GM18907 (cell line): ENCODE measurements around the gene CDH22.

Experiments
- ATAC-seq: cut with Tn5 transposase; IDR thresholded peaks from one replicate; pipeline ENCODE4 v1.9.1; 2021; ENCODE audit warnings: mild to moderate bottlenecking, moderate library complexity; ENCODE audit not compliant: unreplicated experiment

Gene CDH22, protein sequence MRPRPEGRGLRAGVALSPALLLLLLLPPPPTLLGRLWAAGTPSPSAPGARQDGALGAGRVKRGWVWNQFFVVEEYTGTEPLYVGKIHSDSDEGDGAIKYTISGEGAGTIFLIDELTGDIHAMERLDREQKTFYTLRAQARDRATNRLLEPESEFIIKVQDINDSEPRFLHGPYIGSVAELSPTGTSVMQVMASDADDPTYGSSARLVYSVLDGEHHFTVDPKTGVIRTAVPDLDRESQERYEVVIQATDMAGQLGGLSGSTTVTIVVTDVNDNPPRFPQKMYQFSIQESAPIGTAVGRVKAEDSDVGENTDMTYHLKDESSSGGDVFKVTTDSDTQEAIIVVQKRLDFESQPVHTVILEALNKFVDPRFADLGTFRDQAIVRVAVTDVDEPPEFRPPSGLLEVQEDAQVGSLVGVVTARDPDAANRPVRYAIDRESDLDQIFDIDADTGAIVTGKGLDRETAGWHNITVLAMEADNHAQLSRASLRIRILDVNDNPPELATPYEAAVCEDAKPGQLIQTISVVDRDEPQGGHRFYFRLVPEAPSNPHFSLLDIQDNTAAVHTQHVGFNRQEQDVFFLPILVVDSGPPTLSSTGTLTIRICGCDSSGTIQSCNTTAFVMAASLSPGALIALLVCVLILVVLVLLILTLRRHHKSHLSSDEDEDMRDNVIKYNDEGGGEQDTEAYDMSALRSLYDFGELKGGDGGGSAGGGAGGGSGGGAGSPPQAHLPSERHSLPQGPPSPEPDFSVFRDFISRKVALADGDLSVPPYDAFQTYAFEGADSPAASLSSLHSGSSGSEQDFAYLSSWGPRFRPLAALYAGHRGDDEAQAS

DNA sequence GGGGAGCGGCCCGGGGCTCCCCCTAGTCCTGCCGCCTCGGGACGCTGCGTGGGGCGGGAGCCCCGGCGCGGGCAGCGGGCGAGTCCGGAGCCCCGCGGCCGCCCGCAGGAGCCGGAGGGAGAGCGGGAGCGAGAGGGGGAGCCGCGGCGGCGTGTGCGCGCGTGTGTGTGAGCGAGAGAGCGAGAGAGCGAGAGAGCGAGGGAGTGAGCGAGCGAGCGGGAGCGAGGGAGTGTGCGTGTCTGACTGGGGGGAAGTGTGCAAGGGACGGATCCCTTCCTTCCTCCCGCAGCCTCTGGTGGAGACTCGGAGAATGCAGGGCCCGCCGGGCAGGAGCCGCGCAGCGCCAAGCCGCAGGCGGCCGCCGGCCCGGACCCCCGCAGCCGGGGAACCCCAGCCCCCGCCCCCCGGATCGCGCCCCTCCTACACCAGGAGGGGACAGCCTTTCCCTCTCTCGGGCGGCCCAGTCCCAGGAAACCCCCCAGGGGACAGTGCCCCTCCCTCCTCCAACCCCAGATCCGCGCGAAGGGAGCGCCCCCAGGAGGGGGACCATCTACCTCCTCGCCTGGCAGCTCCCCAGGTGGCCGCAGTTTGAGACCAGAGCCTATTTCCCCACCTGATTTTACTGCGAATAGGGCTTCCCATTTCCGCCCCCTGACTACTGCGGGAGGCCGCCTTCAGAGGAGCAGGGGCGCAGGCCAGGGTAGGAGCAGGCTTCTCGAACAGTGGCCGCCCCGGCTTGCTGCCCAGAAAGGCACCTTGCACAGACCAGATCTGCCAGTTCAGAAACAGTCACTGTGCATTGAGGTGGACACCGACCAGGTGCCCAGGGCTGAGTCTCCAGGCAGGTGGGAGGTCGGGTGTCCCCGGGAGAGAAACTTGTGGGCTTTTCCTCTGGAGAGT is at the start of gene CDH22:
TSS of gene CDH22 (minus strand) at position 241 of the 900 bp plus-strand sequence. CDS start 57,204 bp downstream, outside the sequence.
- no peak for ATAC-seq

DNA sequence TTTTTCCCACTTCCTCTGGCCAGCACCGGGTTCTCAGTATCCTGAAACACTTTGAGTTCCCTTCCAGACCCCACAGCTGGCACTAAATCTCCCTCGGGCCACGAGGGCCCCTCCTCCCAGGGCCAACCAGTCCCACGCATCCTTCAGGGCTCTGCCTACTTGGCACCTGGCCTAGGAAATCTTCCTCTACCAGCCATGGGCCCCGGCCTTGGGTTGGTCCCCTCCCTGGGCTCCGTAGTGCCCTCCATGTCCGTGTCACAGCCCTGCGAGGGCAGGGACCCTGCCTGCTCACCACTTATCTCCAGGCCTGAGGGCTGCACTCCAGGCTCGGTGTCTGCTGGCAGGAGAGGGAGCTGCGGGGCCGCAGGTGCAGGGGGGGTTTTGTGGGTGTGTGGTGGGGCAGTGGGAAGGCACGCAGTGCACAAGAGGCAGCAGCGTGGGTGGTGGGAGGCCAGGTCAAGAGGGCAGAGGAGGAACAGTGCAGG is 48.8 kb upstream of the CDH22 start:
- ATAC-seq, result no peak

DNA sequence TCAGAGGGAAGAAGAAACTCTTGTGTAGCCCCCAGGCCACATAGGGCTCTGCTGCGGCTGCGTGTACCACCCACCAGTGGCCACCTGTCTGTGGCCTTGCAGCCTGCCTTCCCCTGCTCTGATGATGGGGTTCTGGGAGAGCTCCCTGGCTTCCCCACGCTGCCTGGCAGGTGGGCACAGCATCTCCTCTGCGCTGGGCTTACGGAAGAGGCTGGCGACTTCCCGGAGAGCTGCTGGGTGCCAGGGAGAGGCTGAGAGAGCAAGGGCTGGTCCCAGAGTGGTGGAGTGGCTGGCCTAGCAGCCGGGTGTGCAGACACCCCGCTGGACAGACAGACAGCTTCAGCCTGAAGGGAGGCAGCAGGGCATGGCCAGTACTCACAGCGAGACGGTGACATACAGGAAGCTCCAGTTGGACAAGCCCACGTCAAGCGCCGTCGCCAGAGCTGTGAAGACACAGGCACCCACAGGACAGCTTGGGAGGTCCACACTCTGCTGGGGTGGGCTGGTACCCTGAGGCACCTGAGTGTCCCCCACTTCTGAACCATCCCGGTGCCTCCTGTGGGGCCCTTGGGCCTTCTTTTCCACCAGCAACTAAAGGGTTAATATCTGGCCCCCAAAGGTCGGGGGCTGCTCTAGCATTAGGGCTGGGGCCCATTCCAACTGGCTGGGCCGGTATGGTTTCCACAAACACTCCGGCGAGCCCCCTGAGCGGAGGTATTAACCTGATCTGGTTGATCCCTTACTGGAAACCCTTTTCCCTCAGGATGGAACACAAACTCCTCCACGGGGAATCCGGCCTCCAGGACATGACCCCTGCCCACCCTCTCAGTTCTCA is 48.1 kb upstream of the CDH22 start:
- ATAC-seq, result no peak

DNA sequence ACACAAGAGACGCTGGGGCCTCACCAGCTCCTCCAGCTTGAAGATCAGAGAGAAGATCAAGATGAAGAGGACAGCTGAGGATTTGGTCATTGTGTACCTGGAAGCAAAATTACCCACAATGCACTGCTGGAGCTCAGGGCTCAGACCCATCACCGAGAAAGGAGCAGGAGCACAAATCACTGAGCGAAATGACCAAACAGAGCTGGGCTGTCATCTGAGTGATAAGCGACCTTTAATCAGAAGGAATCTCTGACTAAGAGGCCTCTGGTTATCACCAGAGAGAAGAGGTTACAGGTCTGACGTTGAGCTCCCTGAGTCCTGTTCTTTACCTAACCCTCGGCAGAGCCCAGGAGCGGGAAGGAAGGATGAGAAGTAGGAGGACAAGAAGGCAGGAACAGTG is 47.5 kb upstream of the CDH22 start:
- no peak for ATAC-seq

DNA sequence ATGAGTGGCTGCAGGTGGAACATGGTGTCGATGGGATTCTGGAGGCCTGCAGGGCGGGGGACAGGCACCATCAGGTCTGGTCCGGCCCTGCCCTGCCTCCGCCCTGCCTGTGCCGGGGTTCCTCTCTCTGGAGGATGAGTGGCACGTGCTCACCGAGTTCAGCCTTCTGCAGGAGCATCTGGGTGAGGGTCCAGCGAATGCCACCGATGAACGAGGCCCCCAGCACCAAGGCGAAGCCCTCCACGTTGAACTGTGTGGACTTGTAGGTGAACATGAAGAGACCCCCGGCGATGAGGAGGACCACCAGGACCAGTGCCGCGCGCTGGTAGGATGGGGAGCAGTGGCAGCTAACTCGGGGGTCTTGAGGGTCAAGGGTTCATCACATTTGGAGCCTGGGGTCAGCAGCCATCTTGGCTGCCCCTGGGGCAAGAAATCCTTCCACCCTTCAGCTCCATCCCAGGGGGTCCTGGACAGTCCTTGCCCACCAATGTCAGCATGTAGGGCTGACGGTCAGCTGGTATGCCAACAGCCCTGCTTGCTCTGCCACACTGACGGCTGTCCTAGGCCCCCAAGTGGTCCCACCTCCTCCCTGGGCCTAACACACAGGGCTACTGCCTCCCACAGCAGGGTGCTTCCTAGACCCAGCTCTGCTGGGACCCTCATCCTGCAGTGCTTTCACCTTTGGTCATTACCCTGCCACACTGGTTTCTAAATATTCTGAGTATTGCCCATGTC is 46.8 kb upstream of the CDH22 start:
- ATAC-seq, result no peak

DNA sequence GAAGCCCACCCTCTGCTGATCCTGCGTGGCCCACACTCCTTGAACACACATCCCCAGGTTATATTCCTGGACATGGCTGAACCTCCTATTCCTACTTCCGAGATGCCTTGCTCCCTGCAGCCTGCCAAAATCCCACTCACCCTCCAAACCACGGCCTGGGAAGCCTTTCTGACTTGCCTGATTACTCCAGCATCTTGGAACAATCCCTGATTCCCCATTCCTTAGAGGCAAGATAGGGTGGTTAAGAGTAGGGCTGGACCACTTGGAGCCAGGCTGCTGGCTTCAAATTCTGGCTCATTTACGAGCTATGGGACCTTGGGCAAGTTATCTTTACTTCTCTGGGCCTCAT is 45.9 kb upstream of the CDH22 start:
- ATAC-seq, result no peak

DNA sequence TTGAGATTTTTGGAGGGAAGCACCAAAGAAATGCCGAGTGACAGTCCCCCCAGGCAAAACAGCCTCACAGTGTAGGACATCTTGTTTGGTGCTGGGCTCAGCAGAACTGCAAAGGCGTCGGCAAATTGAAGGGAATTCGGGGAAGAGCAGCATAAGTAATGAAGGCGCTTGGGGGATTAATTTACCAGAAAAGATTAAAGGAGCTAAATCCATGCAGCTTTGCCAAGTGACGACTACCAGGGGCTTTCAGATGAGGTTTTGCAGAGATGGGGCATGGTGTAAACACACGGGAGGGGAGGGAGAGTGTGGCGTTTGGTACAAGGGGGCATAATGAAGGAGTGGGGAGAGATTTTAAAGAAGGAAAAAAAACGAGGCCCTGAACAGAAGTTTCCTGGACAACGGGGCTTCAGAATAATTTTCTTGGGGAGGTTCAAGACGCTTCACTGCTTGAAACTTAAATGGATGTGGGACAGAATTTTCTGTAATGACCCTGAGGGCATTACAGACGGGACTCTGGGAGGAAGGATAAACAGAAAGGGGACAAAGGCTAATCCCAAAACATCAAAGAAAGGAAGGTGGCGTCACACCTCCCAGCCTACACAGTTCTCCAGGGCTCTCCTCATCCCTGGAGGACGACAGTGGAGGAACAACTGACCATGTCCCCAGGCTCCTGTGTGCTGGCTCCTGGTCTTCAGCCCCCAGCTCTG is 45.4 kb upstream of the CDH22 start:
- no peak for ATAC-seq

DNA sequence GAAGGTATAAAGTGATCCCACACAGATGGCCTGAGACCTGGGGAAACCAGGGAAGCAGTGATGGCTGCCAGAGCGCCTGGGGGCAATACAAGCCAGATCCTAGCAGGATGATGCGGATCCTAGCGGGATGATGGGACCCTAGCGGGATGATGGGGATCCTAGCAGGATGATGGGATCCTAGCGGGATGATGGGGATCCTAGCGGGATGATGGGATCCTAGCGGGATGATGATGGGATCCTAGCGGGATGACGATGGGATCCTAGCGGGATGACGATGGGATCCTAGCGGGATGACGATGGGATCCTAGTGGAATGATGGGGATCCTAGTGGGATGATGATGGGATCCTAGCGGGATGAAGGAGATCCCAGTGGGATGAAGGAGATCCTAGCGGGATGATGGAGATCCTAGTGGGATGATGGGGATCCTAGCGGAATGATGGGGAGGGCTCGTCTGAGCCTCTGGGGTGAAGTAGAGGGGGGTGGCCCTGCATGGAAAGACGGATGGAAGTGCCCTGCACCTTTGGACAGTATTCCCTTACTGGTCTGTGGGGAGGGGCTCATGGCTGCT is 44.2 kb upstream of the CDH22 start:
- ATAC-seq, result no peak

DNA sequence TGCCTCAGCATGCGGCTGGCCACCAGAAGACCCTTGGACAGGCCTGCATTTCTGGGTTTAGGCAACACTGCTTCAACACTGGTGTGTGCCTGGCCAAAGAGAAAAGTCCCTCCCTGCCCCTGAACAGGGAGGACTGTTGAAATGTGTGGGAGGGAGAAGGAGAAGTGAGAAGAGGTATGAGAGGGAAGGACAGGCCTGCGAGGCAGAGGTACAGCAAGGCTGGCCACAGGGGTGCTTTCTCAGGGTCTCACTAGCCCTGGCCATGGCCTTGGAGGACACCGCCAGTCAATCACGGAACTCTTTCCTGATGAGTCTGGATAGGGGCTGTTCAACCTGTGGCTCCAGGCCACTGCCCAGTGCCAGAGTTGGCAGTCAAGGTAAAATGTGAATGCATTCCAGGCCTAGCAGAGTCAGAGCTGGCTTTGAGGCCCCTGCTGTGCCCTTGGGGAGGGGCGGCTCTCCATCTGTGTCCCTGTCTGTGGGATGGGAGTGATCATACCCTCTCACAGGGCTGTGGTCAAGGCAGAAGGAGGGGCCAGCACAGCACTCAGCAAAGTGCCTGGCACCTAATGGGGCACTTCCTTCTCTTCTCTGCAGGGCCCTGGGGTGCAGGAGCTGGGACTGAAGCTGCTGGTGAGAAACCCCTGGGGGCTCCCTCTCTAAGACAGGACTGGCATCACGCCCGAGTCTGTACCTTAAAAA is 43.2 kb upstream of the CDH22 start:
- no peak for ATAC-seq

DNA sequence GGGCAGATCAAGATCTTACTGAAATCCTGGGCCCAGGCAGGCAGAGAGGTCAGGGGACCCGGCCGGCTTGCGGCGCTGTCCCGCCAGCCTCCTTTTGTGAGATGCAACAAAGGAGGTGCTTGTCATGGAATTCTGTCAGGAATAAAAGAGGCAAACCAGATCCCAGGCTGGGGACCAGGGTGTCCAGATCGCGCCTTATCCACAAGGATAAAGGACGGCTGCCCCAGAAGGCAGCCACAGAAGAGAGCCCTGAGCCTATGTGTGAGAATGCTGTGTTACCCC is 42.6 kb upstream of the CDH22 start:
- ATAC-seq, result no peak

DNA sequence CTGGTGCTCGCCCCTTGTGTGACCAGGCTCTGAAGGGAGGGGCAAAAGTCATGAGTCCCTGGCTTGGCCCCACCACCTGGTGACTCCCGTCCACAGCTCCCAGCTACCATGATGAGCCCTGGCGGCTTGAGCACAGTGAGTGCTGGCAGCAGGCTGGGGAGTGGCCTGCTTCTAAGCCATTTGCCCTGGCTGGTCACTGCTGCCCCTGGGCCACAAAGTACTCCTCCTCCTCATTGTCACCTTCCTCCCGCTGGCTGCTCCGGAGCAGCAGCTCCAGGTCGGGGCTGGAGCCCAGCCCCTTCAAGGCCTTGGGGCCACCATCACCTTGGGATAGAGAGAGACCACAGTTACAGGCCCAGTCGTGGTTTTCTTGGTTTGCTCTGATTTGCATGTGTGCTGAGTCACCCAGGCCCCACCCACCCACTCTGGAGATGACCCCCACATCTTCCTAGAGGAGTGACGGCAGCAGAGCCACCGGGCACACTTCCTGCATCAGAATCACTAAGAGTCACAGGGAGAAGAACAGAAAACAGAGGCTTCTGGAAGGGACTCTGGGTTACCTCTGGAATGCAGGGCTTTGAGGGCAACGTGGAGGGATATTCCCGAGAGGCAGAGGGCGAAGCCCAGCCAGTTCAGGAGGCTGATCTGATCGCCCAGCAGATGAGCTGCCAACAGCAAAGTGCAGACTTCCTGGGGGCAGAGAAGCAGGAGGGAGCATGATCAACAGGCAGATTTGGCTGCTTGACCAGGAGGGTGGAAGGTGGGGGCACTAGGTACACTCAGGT is 42.1 kb upstream of the CDH22 start:
- ATAC-seq, result peak; percentile 62

DNA sequence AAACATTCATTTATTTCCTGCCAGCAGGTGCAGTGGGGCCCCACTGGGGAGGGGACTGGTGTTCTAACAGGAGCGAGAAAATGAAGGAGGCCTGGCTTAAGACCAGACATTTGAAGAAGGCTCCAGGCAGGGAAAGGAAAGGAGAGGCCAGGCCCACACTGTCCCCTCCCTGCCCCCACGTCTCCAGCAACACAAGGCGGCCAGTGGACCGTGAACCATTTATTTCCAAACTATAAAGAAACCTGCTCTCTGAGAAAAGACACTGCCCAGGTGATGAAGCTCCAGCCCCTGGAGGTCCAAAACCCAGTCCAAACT is 41.4 kb upstream of the CDH22 start:
- ATAC-seq, result no peak

DNA sequence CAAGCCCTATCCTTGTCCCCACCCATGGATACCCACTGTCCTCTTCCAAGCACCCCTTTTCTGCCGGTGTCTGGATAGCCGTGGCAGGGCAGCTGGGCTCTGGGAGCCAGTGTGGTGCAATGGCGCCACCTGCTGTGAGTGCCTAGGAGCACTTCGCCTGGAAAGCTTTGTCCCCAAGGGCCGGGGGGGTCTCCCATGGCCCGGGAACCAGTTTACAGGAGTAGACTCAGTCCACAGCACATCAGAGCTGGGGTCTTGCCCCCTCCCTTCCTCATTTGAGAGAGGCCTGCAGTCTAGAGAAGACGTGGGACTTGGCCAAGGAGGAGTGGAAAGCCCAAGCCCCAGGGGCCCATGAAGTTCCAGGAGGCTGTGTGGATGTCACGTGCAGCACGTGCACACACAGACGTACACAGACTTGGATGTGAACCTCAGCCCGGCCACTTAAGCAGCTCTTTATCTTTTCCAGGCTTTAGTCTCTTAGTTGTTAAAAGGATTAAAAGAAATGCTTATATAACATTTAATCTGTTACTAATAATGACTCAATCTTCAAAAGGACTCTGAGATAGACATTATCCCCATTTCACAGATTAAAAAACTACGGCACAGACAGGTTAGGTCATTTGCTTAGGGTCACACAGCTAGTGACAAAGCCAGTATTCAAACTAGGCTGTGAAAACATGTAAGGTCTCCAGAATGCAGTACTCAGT is 40.9 kb upstream of the CDH22 start:
- ATAC-seq, result no peak

DNA sequence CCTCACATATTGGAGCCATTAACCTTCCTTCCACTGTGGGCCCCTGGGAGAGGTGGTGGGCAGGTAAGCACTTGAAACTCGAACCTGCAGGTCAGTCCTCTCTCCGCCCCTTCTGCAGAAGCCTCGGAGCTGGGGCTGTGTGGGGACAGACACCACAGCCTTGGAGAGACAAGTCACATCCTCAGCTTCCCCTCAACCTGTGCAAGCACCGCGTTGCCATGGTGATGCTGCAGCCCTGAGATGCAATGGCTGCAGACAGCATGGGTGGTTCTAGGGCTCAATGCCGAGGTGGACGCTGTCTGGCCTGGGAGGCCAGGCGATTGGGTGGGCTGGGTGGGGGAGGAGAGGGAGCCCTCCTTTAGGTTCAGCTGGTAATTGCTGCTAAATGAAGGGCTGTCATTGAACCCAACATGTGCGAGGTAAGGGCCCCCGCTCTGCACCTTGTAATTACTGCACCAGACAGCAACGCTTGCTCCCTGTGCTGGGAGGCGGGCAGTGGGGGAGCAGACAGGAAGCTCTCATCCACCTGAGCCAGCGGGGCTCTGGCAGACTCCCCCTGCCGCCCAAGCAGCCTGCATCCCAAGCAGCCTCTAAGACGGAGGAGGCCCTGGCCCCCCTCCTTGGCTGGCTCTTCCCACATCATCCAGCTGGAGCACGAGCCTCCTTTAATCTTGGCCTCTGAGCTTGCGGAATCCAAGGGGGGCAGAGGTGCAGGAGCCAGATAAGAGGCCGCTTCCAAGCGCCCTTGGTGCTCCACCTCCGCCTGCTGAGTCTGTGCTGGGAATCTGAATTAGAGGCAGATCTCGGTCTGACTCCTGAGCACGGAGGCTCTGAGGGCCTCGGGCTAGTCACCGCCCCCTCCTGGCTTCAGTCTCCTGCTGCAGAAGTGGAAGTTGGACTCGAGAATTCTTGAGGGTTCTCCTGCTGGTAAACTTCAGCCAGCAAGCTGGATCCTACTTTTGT is 39.8 kb upstream of the CDH22 start:
- ATAC-seq, result no peak

DNA sequence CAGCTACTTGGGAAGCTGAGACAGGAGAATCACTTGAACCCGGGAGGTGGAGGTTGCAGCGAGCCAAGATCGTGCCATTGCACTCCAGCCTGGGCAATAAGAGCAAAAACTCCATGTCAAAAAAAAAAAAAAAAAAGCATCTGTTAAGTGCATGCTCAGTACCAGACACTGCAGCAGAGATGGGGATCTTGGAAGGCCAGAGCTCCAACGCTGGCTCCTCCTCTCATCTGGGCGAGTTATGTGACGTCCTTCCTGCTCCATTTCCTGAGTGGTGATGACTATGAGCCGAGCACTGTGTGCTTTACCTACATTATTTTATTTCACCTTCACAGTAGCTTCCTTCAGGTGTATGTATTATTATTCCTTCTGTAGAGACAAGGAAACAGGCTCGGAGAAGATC is 38.5 kb upstream of the CDH22 start:
- no peak for ATAC-seq
